ENCODE data around the gene LRP4. TPM values are rescaled to one million over a fixed set of nuclear protein-coding genes. Genes with fewer than 3 reads are reported as not detected.

The LRP4 gene
- total and polyA plus RNA-seq, 12 donors, result 6.7 to 33.2 (median 18.7) TPM

DNA sequence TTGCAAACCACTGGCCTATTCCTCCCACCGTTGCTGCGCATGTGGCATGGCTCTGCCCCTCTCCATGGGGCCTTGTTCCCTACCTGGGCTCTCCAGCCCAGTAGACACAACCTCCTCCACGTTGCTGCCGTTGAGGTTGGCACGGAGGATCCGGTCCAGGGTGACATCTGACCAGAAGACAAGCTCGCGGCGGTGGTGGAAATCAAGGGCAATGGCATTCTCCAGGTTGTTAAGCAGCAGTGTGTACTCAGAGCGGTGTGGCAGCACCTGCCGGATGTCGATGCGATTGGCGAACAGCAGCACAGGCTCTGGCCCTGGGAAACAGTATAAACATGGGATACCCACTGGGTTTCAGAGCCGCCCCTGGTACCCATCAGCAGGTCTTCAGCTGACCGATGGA, 23.8 kb downstream of the LRP4 start:
- DNase-seq (no peak), ATAC-seq (no peak)
- Histone ChIP-seq H3K4me3 (no peak overlapping the region), H3K9me3 (no peaks in the 10 kb centered on the region), H3K36me3 (peaks cover 0 to 38% (median 0%) of the 10 kb centered on the region in 9 donors), H3K4me1 (peaks cover 0 to 21% (median 2%) of the 10 kb centered on the region in 9 donors), H3K27ac (no peak overlapping the region), H3K27me3 (no peaks in the 10 kb centered on the region)
- intact Hi-C loops (cut with DNase I), result loop anchor here in 4 of 10 donors (2.0 to 10.0 kb wide), 3 partner anchors 258 to 460 kb away; partner anchors contain the start of gene MYBPC3 (in 2 of the 4)
- 96% methylated on average over 16 of the region's 16 CpGs for WGBS, 2 donors
- TF ChIP-seq, protein P1, sequence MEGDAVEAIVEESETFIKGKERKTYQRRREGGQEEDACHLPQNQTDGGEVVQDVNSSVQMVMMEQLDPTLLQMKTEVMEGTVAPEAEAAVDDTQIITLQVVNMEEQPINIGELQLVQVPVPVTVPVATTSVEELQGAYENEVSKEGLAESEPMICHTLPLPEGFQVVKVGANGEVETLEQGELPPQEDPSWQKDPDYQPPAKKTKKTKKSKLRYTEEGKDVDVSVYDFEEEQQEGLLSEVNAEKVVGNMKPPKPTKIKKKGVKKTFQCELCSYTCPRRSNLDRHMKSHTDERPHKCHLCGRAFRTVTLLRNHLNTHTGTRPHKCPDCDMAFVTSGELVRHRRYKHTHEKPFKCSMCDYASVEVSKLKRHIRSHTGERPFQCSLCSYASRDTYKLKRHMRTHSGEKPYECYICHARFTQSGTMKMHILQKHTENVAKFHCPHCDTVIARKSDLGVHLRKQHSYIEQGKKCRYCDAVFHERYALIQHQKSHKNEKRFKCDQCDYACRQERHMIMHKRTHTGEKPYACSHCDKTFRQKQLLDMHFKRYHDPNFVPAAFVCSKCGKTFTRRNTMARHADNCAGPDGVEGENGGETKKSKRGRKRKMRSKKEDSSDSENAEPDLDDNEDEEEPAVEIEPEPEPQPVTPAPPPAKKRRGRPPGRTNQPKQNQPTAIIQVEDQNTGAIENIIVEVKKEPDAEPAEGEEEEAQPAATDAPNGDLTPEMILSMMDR (IDR thresholded peaks at IDR 0.05), result no peak

DNA sequence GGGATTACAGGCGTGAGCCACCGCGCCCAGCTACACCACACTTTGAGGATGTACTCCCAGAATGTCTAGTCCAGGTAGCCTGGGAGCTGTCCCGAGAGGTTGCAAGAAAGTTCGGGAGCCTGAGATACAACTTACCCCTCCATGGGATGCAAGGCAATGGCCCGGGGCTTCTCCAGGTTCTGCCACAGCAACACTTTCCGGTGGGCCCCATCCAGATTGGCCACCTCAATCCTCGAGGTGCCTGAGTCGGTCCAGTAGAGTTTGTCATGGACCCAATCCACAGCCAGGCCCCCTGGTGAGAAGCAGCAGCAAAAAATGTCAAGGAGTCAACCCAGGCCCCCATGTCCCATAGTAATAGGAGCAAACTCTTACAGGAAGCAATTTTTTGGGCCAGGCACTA, 25.5 kb downstream of the LRP4 start:
- WGBS, 2 donors, result 91 to 94% methylated on average over 9 of the region's 9 CpGs
- no peak for ATAC-seq
- peaks cover 0 to 42% (median 0%) of the 10 kb centered on the region in 9 donors for H3K36me3 ChIP-seq

DNA sequence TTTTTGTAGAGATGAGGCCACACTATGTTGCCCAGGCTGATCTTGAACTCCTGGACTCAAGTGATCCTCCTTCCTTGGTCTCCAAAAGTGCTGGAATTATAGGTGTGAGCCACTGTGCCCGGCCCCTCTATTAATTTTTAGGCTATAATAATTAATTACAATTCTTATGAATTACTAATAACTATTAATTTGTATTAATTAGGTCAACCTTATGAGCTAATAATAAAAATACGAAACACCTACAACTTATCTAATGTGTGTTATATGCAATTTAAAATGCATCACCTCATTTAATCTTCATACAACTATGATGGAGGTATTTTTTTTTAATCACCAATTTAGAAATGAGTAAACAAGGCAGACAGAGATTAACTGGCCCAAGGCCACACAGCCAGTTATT, 26.2 kb downstream of the LRP4 start:
- TF ChIP-seq, protein P1 (IDR thresholded peaks at IDR 0.05), result no peak
- ATAC-seq (no peak), DNase-seq (no peak)
- H3K27ac ChIP-seq, result no peak overlapping the region
- intact Hi-C loops (cut with DNase I), result loop anchor here in 3 of 10 donors (5.0 to 10.0 kb wide), 2 partner anchors 260 to 463 kb away; partner anchors contain the start of gene MYBPC3 (in 2 of the 3)
- peaks cover 0 to 20% (median 2%) of the 10 kb centered on the region in 9 donors for H3K4me1 ChIP-seq
- no peaks in the 10 kb centered on the region for H3K9me3 ChIP-seq
- no peak overlapping the region for H3K4me3 ChIP-seq
- 91 to 96% methylated on average over 2 of the region's 2 CpGs for WGBS, 2 donors
- peaks cover 0 to 43% (median 0%) of the 10 kb centered on the region in 9 donors for H3K36me3 ChIP-seq
- H3K27me3 ChIP-seq, result no peaks in the 10 kb centered on the region

More for the DNA sequence above, 25.5 kb downstream of the LRP4 start:
- H3K27me3 ChIP-seq, result no peaks in the 10 kb centered on the region
- DNase-seq, result no peak
- TF ChIP-seq, protein P1 (IDR thresholded peaks at IDR 0.05), result no peak
- intact Hi-C loops (cut with DNase I), result loop anchor here in 3 of 10 donors (5.0 to 10.0 kb wide), 2 partner anchors 259 to 462 kb away; partner anchors contain the start of gene MYBPC3 (in 2 of the 3)
- no peaks in the 10 kb centered on the region for H3K9me3 ChIP-seq
- peaks cover 0 to 21% (median 2%) of the 10 kb centered on the region in 9 donors for H3K4me1 ChIP-seq
- no peak overlapping the region for H3K27ac ChIP-seq
- H3K4me3 ChIP-seq, result no peak overlapping the region

DNA sequence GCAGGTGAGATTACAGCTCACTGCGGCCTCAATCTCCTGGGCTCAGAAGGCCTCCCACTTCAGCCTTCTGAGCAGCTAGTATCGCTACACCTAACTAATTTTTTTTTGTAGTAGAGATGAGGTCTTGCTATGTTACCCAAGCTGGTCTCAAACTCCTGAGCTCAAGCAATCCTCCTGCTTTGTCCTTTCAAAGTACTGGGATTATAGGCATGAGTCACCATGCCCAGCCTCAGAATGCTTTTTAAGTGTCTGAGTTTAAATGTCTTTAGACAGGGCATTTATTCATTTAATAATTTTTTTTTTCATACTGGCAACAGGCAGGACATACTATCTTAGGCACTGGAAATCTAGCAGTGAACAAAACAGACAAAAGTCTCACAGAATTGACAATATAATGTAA, 27.7 kb downstream of the LRP4 start:
- Histone ChIP-seq H3K4me1 (peaks cover 0 to 6% (median 0%) of the 10 kb centered on the region in 9 donors), H3K9me3 (no peaks in the 10 kb centered on the region), H3K36me3 (peaks cover 0 to 58% (median 4%) of the 10 kb centered on the region in 9 donors), H3K27me3 (no peaks in the 10 kb centered on the region), H3K27ac (no peak overlapping the region), H3K4me3 (no peak overlapping the region)
- intact Hi-C loops (cut with DNase I), result loop anchor here in 4 of 10 donors (2.0 to 10.0 kb wide), 3 partner anchors 262 to 464 kb away; partner anchors contain the start of gene MYBPC3 (in 2 of the 4)
- TF ChIP-seq, protein P1 (IDR thresholded peaks at IDR 0.05), result no peak
- WGBS, 2 donors, result 95% methylated on average over 2 of the region's 2 CpGs
- no peak for ATAC-seq
- DNase-seq, result no peak

Measured in heart right ventricle (tissue), 16 donors.